GM18520 (cell line): ENCODE results near the gene SF3B2.
"Not testable (repeated sequence)": the region's sequence is repeated elsewhere in the genome, so short reads cannot be mapped to it uniquely, and the experiment has no call there.

ENCODE experiments used
- ATAC-seq: cut with Tn5 transposase; IDR thresholded peaks from one replicate; pipeline ENCODE4 v1.9.1; 2021; ENCODE audit not compliant: unreplicated experiment

Gene SF3B2

GRCh38 chr11:66051766-66052663, at the start of gene SF3B2:
SF3B2 (plus strand) TSS chr11:66052364; CDS start chr11:66052385, 21 bp downstream.
- peak; percentile 97 for ATAC-seq

- peak; percentile 39 for ATAC-seq
These were observed 49.4 kb upstream of the SF3B2 start for GRCh38 chr11:66002648-66003225.

GRCh38 chr11:66003291-66003690, 48.9 kb upstream of the SF3B2 start:
- no peak for ATAC-seq

GRCh38 chr11:66004186-66004585, 48.0 kb upstream of the SF3B2 start:
- ATAC-seq: no peak

- no peak for ATAC-seq
These were observed 45.9 kb upstream of the SF3B2 start for GRCh38 chr11:66006134-66006890.

GRCh38 chr11:66006891-66007176, 45.3 kb upstream of the SF3B2 start:
- no peak for ATAC-seq

GRCh38 chr11:66007201-66007634, 44.9 kb upstream of the SF3B2 start:
- ATAC-seq: no peak

GRCh38 chr11:66008095-66008467, 44.1 kb upstream of the SF3B2 start:
- ATAC-seq: no peak

GRCh38 chr11:66008468-66009101, 43.6 kb upstream of the SF3B2 start:
- no peak for ATAC-seq

GRCh38 chr11:66010036-66010435, 42.1 kb upstream of the SF3B2 start:
- not testable (repeated sequence) for ATAC-seq

GRCh38 chr11:66011239-66011784, 40.9 kb upstream of the SF3B2 start:
- ATAC-seq: no peak

GRCh38 chr11:66011785-66012303, 40.3 kb upstream of the SF3B2 start, which contains the start of gene CST6:
CST6 (plus strand) TSS chr11:66012008; CDS start chr11:66012045, 37 bp downstream.
- ATAC-seq: no peak

- no peak for ATAC-seq
These were observed 39.7 kb upstream of the SF3B2 start for GRCh38 chr11:66012371-66012945.

GRCh38 chr11:66012946-66013761, 39.0 kb upstream of the SF3B2 start:
- no peak for ATAC-seq

GRCh38 chr11:66013762-66014100, 38.4 kb upstream of the SF3B2 start:
- ATAC-seq: no peak

GRCh38 chr11:66014804-66015453, 37.2 kb upstream of the SF3B2 start:
- no peak for ATAC-seq

- no peak for ATAC-seq
These were observed 36.7 kb upstream of the SF3B2 start for GRCh38 chr11:66015454-66015881.

GRCh38 chr11:66015936-66016792, 36.0 kb upstream of the SF3B2 start:
- ATAC-seq: no peak
